ENCODE data around the gene ADAM15.

The ADAM15 gene

GRCh38 chr1:155092131-155092530 is 41.0 kb downstream of the ADAM15 start:
- H3K36me3 ChIP-seq (ENCODE audit: low read depth), result no peaks in the 10 kb centered on the region
- no peak for TF ChIP-seq CTCF (IDR thresholded peaks at IDR 0.05; ENCODE audit: poor library complexity, severe bottlenecking)
- no peak overlapping the region for H3K27ac ChIP-seq (ENCODE audit: poor library complexity, severe bottlenecking)
- H3K4me3 ChIP-seq (ENCODE audit: severe bottlenecking), result no peak overlapping the region
- H3K27me3 ChIP-seq (ENCODE audit: insufficient read depth, poor library complexity, severe bottlenecking), result no peaks in the 10 kb centered on the region
- no peaks in the 10 kb centered on the region for H3K4me1 ChIP-seq (ENCODE audit: insufficient read depth, poor library complexity, severe bottlenecking)
- no peaks in the 10 kb centered on the region for H3K9me3 ChIP-seq (ENCODE audit: severe bottlenecking)
- ATAC-seq (ENCODE audit: low read depth), result no peak
- DNase-seq (ENCODE audit: low spot score), result no peak

DNA sequence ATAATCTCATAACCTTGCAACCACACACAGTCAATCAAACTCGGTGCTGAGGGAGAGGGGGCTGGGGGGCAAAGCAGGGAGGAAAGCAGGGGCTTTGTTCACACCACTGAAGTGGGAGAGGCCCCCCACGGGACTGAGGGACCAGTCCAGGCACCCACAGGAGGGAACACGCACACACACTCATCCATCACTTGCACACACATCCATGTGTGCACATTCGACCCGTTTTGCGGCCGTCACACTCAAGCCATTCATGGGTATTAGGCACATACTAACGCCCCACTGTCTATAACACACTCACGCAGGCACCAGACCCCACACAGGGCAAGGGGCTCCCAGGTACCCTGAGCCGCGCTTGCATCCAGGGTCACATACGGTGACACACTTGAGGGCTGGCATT is 41.5 kb downstream of the ADAM15 start:
- Histone ChIP-seq H3K4me3 (ENCODE audit: severe bottlenecking) (no peak overlapping the region), H3K27ac (ENCODE audit: poor library complexity, severe bottlenecking) (no peak overlapping the region), H3K4me1 (ENCODE audit: insufficient read depth, poor library complexity, severe bottlenecking) (no peaks in the 10 kb centered on the region), H3K27me3 (ENCODE audit: insufficient read depth, poor library complexity, severe bottlenecking) (no peaks in the 10 kb centered on the region), H3K36me3 (ENCODE audit: low read depth) (no peaks in the 10 kb centered on the region), H3K9me3 (ENCODE audit: severe bottlenecking) (no peaks in the 10 kb centered on the region)
- DNase-seq (ENCODE audit: low spot score) (no peak), ATAC-seq (ENCODE audit: low read depth) (no peak)
- no peak for TF ChIP-seq CTCF (IDR thresholded peaks at IDR 0.05; ENCODE audit: poor library complexity, severe bottlenecking)

DNA sequence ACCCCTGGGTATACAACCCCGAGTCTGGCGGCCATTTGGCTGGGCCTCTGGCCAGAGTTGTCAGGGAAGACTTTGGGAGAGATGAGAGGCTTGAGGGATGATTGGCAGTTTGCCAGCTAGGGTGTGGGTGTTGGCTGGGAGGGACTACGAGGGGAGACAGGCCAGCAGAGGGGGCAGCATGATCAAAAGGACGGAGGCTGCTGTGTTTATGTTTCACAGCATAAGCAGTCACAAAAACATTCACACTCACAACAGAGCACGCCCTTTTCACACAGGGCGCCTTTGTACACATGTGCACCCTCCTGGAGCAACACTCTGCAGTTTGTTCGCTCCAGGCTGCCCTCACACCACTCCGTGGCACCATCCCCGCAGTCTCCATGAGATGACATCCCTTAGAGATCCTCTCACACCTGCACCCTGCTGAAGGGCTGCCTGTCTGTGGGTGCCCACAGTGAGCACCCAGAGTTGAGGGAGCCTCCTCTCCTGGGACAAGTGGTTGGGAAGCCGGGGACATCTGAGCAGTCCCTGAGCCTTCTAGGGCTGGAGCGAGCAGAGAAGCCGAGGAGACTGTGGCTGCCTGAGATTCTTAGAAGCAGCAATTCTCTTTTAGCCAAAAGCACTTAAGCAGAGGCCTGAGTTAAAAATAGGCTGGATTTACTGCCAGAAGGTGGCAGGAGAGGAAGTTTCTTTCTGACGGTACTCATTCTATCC is 43.0 kb downstream of the ADAM15 start:
- Histone ChIP-seq H3K27me3 (ENCODE audit: insufficient read depth, poor library complexity, severe bottlenecking) (no peaks in the 10 kb centered on the region), H3K36me3 (ENCODE audit: low read depth) (no peaks in the 10 kb centered on the region), H3K4me1 (ENCODE audit: insufficient read depth, poor library complexity, severe bottlenecking) (no peaks in the 10 kb centered on the region), H3K27ac (ENCODE audit: poor library complexity, severe bottlenecking) (no peak overlapping the region), H3K4me3 (ENCODE audit: severe bottlenecking) (no peak overlapping the region), H3K9me3 (ENCODE audit: severe bottlenecking) (no peaks in the 10 kb centered on the region)
- peak; percentile 76 for TF ChIP-seq CTCF (IDR thresholded peaks at IDR 0.05; ENCODE audit: poor library complexity, severe bottlenecking)
- ATAC-seq (ENCODE audit: low read depth) (peak; percentile 76), DNase-seq (ENCODE audit: low spot score) (no peak)

GRCh38 chr1:155094622-155094948 is 43.5 kb downstream of the ADAM15 start:
- no peak overlapping the region for H3K4me3 ChIP-seq (ENCODE audit: severe bottlenecking)
- H3K27me3 ChIP-seq (ENCODE audit: insufficient read depth, poor library complexity, severe bottlenecking), result no peaks in the 10 kb centered on the region
- no peak overlapping the region for H3K27ac ChIP-seq (ENCODE audit: poor library complexity, severe bottlenecking)
- TF ChIP-seq CTCF (IDR thresholded peaks at IDR 0.05; ENCODE audit: poor library complexity, severe bottlenecking), result peak; percentile 55
- ATAC-seq (ENCODE audit: low read depth), result 0 out of 3 replicates have a peak, but pooled peaks have one; percentile 6
- DNase-seq (ENCODE audit: low spot score), result no peak
- H3K9me3 ChIP-seq (ENCODE audit: severe bottlenecking), result no peaks in the 10 kb centered on the region
- no peaks in the 10 kb centered on the region for H3K4me1 ChIP-seq (ENCODE audit: insufficient read depth, poor library complexity, severe bottlenecking)
- H3K36me3 ChIP-seq (ENCODE audit: low read depth), result no peaks in the 10 kb centered on the region

DNA sequence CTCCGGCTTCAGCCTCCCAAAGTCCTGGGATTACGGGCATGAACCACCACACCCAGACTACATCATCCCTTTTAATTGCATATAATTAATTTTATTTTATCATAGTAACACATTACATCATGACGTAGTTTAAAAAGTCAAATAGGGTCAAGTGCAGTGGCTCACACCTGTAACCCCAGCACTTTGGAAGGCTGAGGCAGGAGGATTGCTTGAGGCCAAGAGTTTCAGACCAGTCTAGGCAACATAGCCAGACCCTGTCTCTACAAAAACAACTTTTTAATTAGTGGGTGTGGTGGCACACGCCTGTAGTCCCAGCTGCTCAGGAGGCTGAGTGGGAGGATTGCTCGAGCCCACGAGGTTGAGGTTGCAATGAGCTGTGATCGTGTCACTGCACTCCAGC is 48.2 kb downstream of the ADAM15 start:
- Histone ChIP-seq H3K4me3 (ENCODE audit: severe bottlenecking) (no peak overlapping the region), H3K27me3 (ENCODE audit: insufficient read depth, poor library complexity, severe bottlenecking) (no peaks in the 10 kb centered on the region), H3K36me3 (ENCODE audit: low read depth) (no peaks in the 10 kb centered on the region), H3K4me1 (ENCODE audit: insufficient read depth, poor library complexity, severe bottlenecking) (no peaks in the 10 kb centered on the region), H3K9me3 (ENCODE audit: severe bottlenecking) (no peaks in the 10 kb centered on the region), H3K27ac (ENCODE audit: poor library complexity, severe bottlenecking) (no peak overlapping the region)
- no peak for DNase-seq (ENCODE audit: low spot score)
- no peak for ATAC-seq (ENCODE audit: low read depth)
- no peak for TF ChIP-seq CTCF (IDR thresholded peaks at IDR 0.05; ENCODE audit: poor library complexity, severe bottlenecking)
